Activated T-helper 2 cell treated with anti-CD3 and anti-CD28 coated beads, Interferon-gamma antibody, Interleukin-2, Interleukin-4, amounts not matched to agents 10 μg/mL and 5 μg/mL and 100 μg/mL, durations not matched to agents 14 hours and 24 hours and 36 hours (primary cell): ENCODE data around the gene PPP6R2. TPM values are rescaled to one million over a fixed set of nuclear protein-coding genes. Genes with fewer than 3 reads are reported as not detected.
"Not testable (repeated sequence)": the region's sequence is repeated elsewhere in the genome, so short reads cannot be mapped to it uniquely, and the experiment has no call there.

Experiments used
- DNase-seq: peaks from one replicate; pipeline ENCODE4 v3.0.0; 2021; ENCODE audit warnings: low spot score
- H3K27ac Mint-ChIP-seq: one replicate; pipeline ENCODE4 v1.8.0; 2021; ENCODE audit warnings: mixed read lengths
- H3K27me3 Mint-ChIP-seq: one replicate; pipeline ENCODE4 v1.8.0; 2021; ENCODE audit warnings: low read depth, mixed read lengths
- H3K36me3 Mint-ChIP-seq: one replicate; pipeline ENCODE4 v1.8.0; 2021; ENCODE audit warnings: low read depth, mixed read lengths
- H3K4me1 Mint-ChIP-seq: one replicate; pipeline ENCODE4 v1.8.0; 2021; ENCODE audit warnings: low read depth, mixed read lengths
- H3K4me3 Mint-ChIP-seq: one replicate; pipeline ENCODE4 v1.8.0; 2021; ENCODE audit warnings: low read depth, mild to moderate bottlenecking, moderate library complexity, mixed read lengths
- H3K9me3 Mint-ChIP-seq: one replicate; pipeline ENCODE4 v1.8.0; 2021; ENCODE audit warnings: mixed read lengths
- intact Hi-C: fragments of 100-400 bp; cut with micrococcal nuclease; formaldehyde crosslinking; loops from one replicate; pipeline ENCODE4 v1.15.1; 2023
- total RNA-seq: library from RNA; stranded (reverse); gene quantifications from 2 replicates; pipeline ENCODE4 v1.2.3, GENCODE V29; 2022

The PPP6R2 gene
- total RNA-seq, 1 donor from 2014 or later = 45.0 TPM

- intact Hi-C loops, H3K4me3 Mint-ChIP-seq, H3K9me3 Mint-ChIP-seq, H3K4me1 Mint-ChIP-seq, H3K27me3 Mint-ChIP-seq, DNase-seq, H3K27ac Mint-ChIP-seq: not testable (repeated sequence)
- peaks cover 33% of the 10 kb centered on the region for H3K36me3 Mint-ChIP-seq
Measured at GRCh38 chr22:50381021-50381555, 38.0 kb downstream of the PPP6R2 start.

- intact Hi-C loops = no loop called here
- Mint-ChIP-seq H3K36me3 (peaks cover 50% of the 10 kb centered on the region), H3K27me3 (no peaks in the 10 kb centered on the region), H3K4me1 (peaks cover 22% of the 10 kb centered on the region), H3K9me3 (no peaks in the 10 kb centered on the region), H3K27ac (no peak overlapping the region), H3K4me3 (no peak overlapping the region)
- DNase-seq = no peak
Measured at GRCh38 chr22:50396751-50397370, 53.7 kb downstream of the PPP6R2 start.

GRCh38 chr22:50397371-50398060 is 54.4 kb downstream of the PPP6R2 start:
- H3K4me3 Mint-ChIP-seq, DNase-seq, intact Hi-C loops, H3K27ac Mint-ChIP-seq, H3K27me3 Mint-ChIP-seq, H3K9me3 Mint-ChIP-seq: not testable (repeated sequence)
- Mint-ChIP-seq H3K4me1 (peaks cover 22% of the 10 kb centered on the region), H3K36me3 (peaks cover 46% of the 10 kb centered on the region)

GRCh38 chr22:50398831-50399648 is 55.9 kb downstream of the PPP6R2 start:
- Mint-ChIP-seq H3K4me3 (no peak overlapping the region), H3K4me1 (peaks cover 22% of the 10 kb centered on the region), H3K36me3 (peaks cover 38% of the 10 kb centered on the region), H3K27ac (no peak overlapping the region), H3K27me3 (no peaks in the 10 kb centered on the region), H3K9me3 (no peaks in the 10 kb centered on the region)
- no peak for DNase-seq
- intact Hi-C loops = no loop called here

- Mint-ChIP-seq H3K36me3 (peaks cover 37% of the 10 kb centered on the region), H3K27me3 (no peaks in the 10 kb centered on the region), H3K9me3 (no peaks in the 10 kb centered on the region), H3K4me1 (peaks cover 22% of the 10 kb centered on the region), H3K27ac (peak overlapping the region; percentile 71), H3K4me3 (no peak overlapping the region)
- no peak for DNase-seq
- intact Hi-C loops = no loop called here
Measured at GRCh38 chr22:50399751-50400331, 56.7 kb downstream of the PPP6R2 start.

GRCh38 chr22:50400406-50400805 is 57.3 kb downstream of the PPP6R2 start:
- Mint-ChIP-seq H3K36me3 (peaks cover 35% of the 10 kb centered on the region), H3K4me1 (peaks cover 22% of the 10 kb centered on the region), H3K27me3 (no peaks in the 10 kb centered on the region), H3K4me3 (no peak overlapping the region), H3K9me3 (no peaks in the 10 kb centered on the region), H3K27ac (peak overlapping the region; percentile 71)
- no peak for DNase-seq
- intact Hi-C loops = no loop called here

GRCh38 chr22:50400931-50401330 is 57.8 kb downstream of the PPP6R2 start:
- Mint-ChIP-seq H3K36me3 (peaks cover 36% of the 10 kb centered on the region), H3K9me3 (no peaks in the 10 kb centered on the region), H3K27ac (no peak overlapping the region), H3K4me1 (peaks cover 22% of the 10 kb centered on the region), H3K4me3 (no peak overlapping the region), H3K27me3 (no peaks in the 10 kb centered on the region)
- intact Hi-C loops = no loop called here
- DNase-seq = no peak

GRCh38 chr22:50401907-50402306 is 58.8 kb downstream of the PPP6R2 start:
- Mint-ChIP-seq H3K36me3 (peaks cover 41% of the 10 kb centered on the region), H3K4me3 (no peak overlapping the region), H3K4me1 (peaks cover 18% of the 10 kb centered on the region), H3K27ac (no peak overlapping the region), H3K27me3 (no peaks in the 10 kb centered on the region), H3K9me3 (no peaks in the 10 kb centered on the region)
- intact Hi-C loops = no loop called here
- DNase-seq = no peak

- Mint-ChIP-seq H3K27ac (no peak overlapping the region), H3K27me3 (no peaks in the 10 kb centered on the region), H3K4me1 (peaks cover 15% of the 10 kb centered on the region), H3K36me3 (peaks cover 49% of the 10 kb centered on the region), H3K4me3 (no peak overlapping the region), H3K9me3 (no peaks in the 10 kb centered on the region)
- no peak for DNase-seq
- intact Hi-C loops = no loop called here
Measured at GRCh38 chr22:50403701-50404101, 60.6 kb downstream of the PPP6R2 start.

GRCh38 chr22:50406416-50407170 is 63.5 kb downstream of the PPP6R2 start:
- Mint-ChIP-seq H3K4me3 (no peak overlapping the region), H3K9me3 (no peaks in the 10 kb centered on the region), H3K36me3 (peaks cover 40% of the 10 kb centered on the region), H3K27ac (no peak overlapping the region), H3K27me3 (no peaks in the 10 kb centered on the region), H3K4me1 (no peaks in the 10 kb centered on the region)
- DNase-seq = no peak
- intact Hi-C loops = no loop called here

- Mint-ChIP-seq H3K27ac (no peak overlapping the region), H3K27me3 (no peaks in the 10 kb centered on the region)
Measured at GRCh38 chr22:50408311-50408710, 65.2 kb downstream of the PPP6R2 start.

GRCh38 chr22:50408954-50409353 is 65.8 kb downstream of the PPP6R2 start:
- H3K4me1 Mint-ChIP-seq, H3K27ac Mint-ChIP-seq, H3K27me3 Mint-ChIP-seq, DNase-seq, H3K4me3 Mint-ChIP-seq, H3K9me3 Mint-ChIP-seq, intact Hi-C loops: not testable (repeated sequence)
- H3K36me3 Mint-ChIP-seq = peaks cover 33% of the 10 kb centered on the region

More at GRCh38 chr22:50408311-50408710, 65.2 kb downstream of the PPP6R2 start:
- Mint-ChIP-seq H3K36me3 (peaks cover 33% of the 10 kb centered on the region), H3K4me1 (no peaks in the 10 kb centered on the region), H3K4me3 (no peak overlapping the region), H3K9me3 (no peaks in the 10 kb centered on the region)
- intact Hi-C loops = no loop called here
- DNase-seq = no peak
